H1 (cell line): ENCODE measurements around the gene C2orf80. TPM values are rescaled to one million over a fixed set of nuclear protein-coding genes. Genes with fewer than 3 reads are reported as not detected.

Experiments
- CREB1 ChIP-seq: IDR thresholded peaks from 2 replicates; pipeline ENCODE4 v1.6.1; 2012; ENCODE audit warnings: inconsistent platforms
- EZH2 ChIP-seq: fragments of 200-600 bp; sonication (generic); IDR thresholded peaks from 2 replicates; pipeline ENCODE4 v1.7.1; 2012; ENCODE audit warnings: low read depth, mild to moderate bottlenecking, moderate library complexity, low read length, inconsistent platforms; ENCODE audit not compliant: severe bottlenecking
- HDAC2 ChIP-seq, 2 experiments: fragments of 300-600 bp in 1 of 2; sonication (generic) in 1 of 2; IDR thresholded peaks; 2 replicates each; pipeline ENCODE4 v1.6.1; 2011 to 2012; ENCODE audit warnings: low read depth in 2 of 2, low read length in 2 of 2, mild to moderate bottlenecking in 2 of 2, moderate library complexity in 2 of 2, borderline replicate concordance in 1 of 2, inconsistent platforms in 1 of 2
- NRF1 ChIP-seq: IDR thresholded peaks from 2 replicates; pipeline ENCODE4 v1.6.1; 2011; ENCODE audit warnings: mild to moderate bottlenecking, low read depth, low read length, improper control_type of control experiment
- PHF8 ChIP-seq: fragments of 200-600 bp; sonication (generic); conservative IDR thresholded peaks from 2 replicates; pipeline ENCODE4 v1.7.1; 2012; ENCODE audit warnings: low read depth, mild to moderate bottlenecking, inconsistent platforms, low read length, moderate library complexity
- SIN3A ChIP-seq, 2 experiments: IDR thresholded peaks in 1 of 2; conservative IDR thresholded peaks in 1 of 2; 2 replicates each; pipeline ENCODE4 v1.6.1; 2011 to 2012; ENCODE audit warnings: low read length in 2 of 2, improper control_type of control experiment in 1 of 2, low read depth in 1 of 2, mild to moderate bottlenecking in 1 of 2
- YY1 ChIP-seq: IDR thresholded peaks from 2 replicates; pipeline ENCODE4 v1.6.1; 2011; ENCODE audit warnings: low read depth, mild to moderate bottlenecking, low read length
- polyA plus RNA-seq, 7 experiments: library from polyadenylated mRNA; depleted of rRNA in 3 of 7; stranded (reverse) in 5 of 7; unstranded in 2 of 7; fragments of >200 nt in 5 of 7; fragments of 200-250 nt in 2 of 7; gene quantifications; 1 replicate in 5 of 7; 2 replicates in 1 of 7; 4 replicates in 1 of 7; pipeline versions ENCODE4 v1.2.1 to v1.2.3, GENCODE V29; 2011 to 2013; ENCODE audit warnings: missing spikeins in 2 of 7, mixed read lengths in 2 of 7
- total RNA-seq: library from RNA; stranded (reverse); fragmentation: NEBNext Ultra II Directional; extraction: Animal tissue kit (Norgen Biotek cat#: 25700); gene quantifications from 2 replicates; pipeline ENCODE4 v1.2.1, GENCODE V29; 2021

The C2orf80 gene
- total and polyA plus RNA-seq, 2 of the 8 experiments (the other 6 are each of a cell fraction or from before 2014, with no cell fraction given) = 0.97 to 1.1 TPM

GRCh38 chr2:208235860-208236259, 46.0 kb upstream of the C2orf80 start (continued):
- TF ChIP-seq EZH2 (no peak), CREB1 (no peak), HDAC2 (IDR thresholded peaks at IDR 0.05; ENCODE audit: borderline replicate concordance in 1 of 2, low read depth in 2 of 2, low read length in 2 of 2) (no peak), SIN3A (conservative IDR thresholded peaks at IDR 0.05 in 1 of 2, IDR thresholded peaks at IDR 0.05 in 1 of 2; ENCODE audit: low read depth in 1 of 2, low read length in 2 of 2) (no peak), NRF1 (no peak), PHF8 (no peak), YY1 (no peak)
